CD4-positive, alpha-beta T cell (primary cell): ENCODE results near the gene EPC2. TPM values are rescaled to one million over a fixed set of nuclear protein-coding genes. Genes with fewer than 3 reads are reported as not detected.
"Not testable (repeated sequence)": the region's sequence is repeated elsewhere in the genome, so short reads cannot be mapped to it uniquely, and the experiment has no call there.

Experiments
- ATAC-seq: fragments of 200-7000 bp; cut with Tn5 transposase; one replicate; pipeline ENCODE4 v1.10.0; 2022; ENCODE audit warnings: mild to moderate bottlenecking; ENCODE audit not compliant: poor library complexity
- CTCF ChIA-PET: fragments of 350-600 bp; sonication (Branson Sonifier 250); formaldehyde crosslinking; loops from one replicate; lab custom pipeline; 2021; ENCODE audit warnings: antibody characterized with exemption, inconsistent platforms; lab: Charles Lee
- POLR2A ChIA-PET: fragments of 350-600 bp; sonication (Branson Sonifier 250); formaldehyde crosslinking; loops from one replicate; lab custom pipeline; 2021; ENCODE audit warnings: antibody characterized with exemption, inconsistent platforms; lab: Charles Lee
- DNase-seq, 14 experiments: peaks; one replicate each; pipeline ENCODE4 v3.0.0-alpha.2; 2013 to 2020; ENCODE audit warnings: mixed read lengths in 2 of 14
- H3K27ac ChIP-seq, 2 donors: one replicate each; pipeline versions ENCODE4 v1.5.1 to v1.7.0; 2013; ENCODE audit warnings: low read length in 2 of 2, low read depth in 1 of 2, mild to moderate bottlenecking in 1 of 2
- H3K27me3 ChIP-seq, 2 experiments: 1 replicate in 1 of 2; 2 replicates in 1 of 2; pipeline versions ENCODE4 v1.6.1 to v1.7.0; 2013; ENCODE audit warnings: low read length in 2 of 2, control low read depth in 1 of 2, mild to moderate bottlenecking in 1 of 2, moderate library complexity in 1 of 2; ENCODE audit not compliant: insufficient read depth in 2 of 2, control insufficient read depth in 1 of 2
- H3K36me3 ChIP-seq: one replicate; pipeline ENCODE4 v1.6.1; 2013; ENCODE audit warnings: low read length, control low read depth; ENCODE audit not compliant: insufficient read depth
- H3K4me1 ChIP-seq: one replicate; pipeline ENCODE4 v1.6.1; 2013; ENCODE audit warnings: low read length, control low read depth; ENCODE audit not compliant: insufficient read depth
- H3K4me3 ChIP-seq: one replicate; pipeline ENCODE4 v1.5.1; 2013; ENCODE audit warnings: mild to moderate bottlenecking, low read length, moderate library complexity
- H3K9me3 ChIP-seq, 2 experiments: 1 replicate in 1 of 2; 2 replicates in 1 of 2; pipeline versions ENCODE4 v1.6.1 to v1.7.0; 2013; ENCODE audit warnings: low read length in 2 of 2, mild to moderate bottlenecking in 2 of 2, control low read depth in 1 of 2, moderate library complexity in 1 of 2; ENCODE audit not compliant: control insufficient read depth in 1 of 2, insufficient read depth in 1 of 2
- H3K27ac Mint-ChIP-seq: one replicate; pipeline ENCODE4 v1.8.0; 2020; ENCODE audit warnings: mixed read lengths
- H3K27me3 Mint-ChIP-seq: one replicate; pipeline ENCODE4 v1.8.0; 2021; ENCODE audit warnings: mixed read lengths
- H3K36me3 Mint-ChIP-seq: one replicate; pipeline ENCODE4 v1.8.0; 2021; ENCODE audit warnings: low read depth, mixed read lengths
- H3K4me1 Mint-ChIP-seq: one replicate; pipeline ENCODE4 v1.8.0; 2021; ENCODE audit warnings: low read depth, mixed read lengths
- H3K4me3 Mint-ChIP-seq: one replicate; pipeline ENCODE4 v1.8.0; 2020; ENCODE audit warnings: mild to moderate bottlenecking, mixed read lengths
- H3K9me3 Mint-ChIP-seq: one replicate; pipeline ENCODE4 v1.8.0; 2020; ENCODE audit warnings: mixed read lengths
- CTCF ChIP-seq: fragments of 200-600 bp; IDR thresholded peaks from one replicate; pipeline ENCODE4 v1.8.0; 2022; ENCODE audit warnings: antibody characterized with exemption, mild to moderate bottlenecking
- intact Hi-C, 2 experiments: fragments of 100-400 bp; cut with DNase I in 1 of 2; cut with micrococcal nuclease in 1 of 2; formaldehyde crosslinking; loops; one replicate each; pipeline versions ENCODE4 v1.15.1 to v1.9.0; 2023 to 2025; cut with DNase I, micrococcal nuclease
- total RNA-seq, 174 experiments: library from RNA in 2 of 174; stranded (reverse) in 2 of 174; gene quantifications; one replicate each; pipeline ENCODE4 v1.2.3 and lab custom pipeline; 2021 to 2026

EPC2 gene
- total RNA-seq, 2 experiments from 2014 or later, result 79.6 to 85.5 TPM

- H3K27me3 Mint-ChIP-seq, result no peaks in the 10 kb centered on the region
- H3K36me3 Mint-ChIP-seq, result peaks cover 19% of the 10 kb centered on the region
- POLR2A ChIA-PET, result no interaction called here
- H3K27ac Mint-ChIP-seq, result no peak overlapping the region
- H3K36me3 ChIP-seq, result no peaks in the 10 kb centered on the region
- H3K4me3 Mint-ChIP-seq, result no peak overlapping the region
- TF ChIP-seq CTCF, result no peak
- CTCF ChIA-PET, result no interaction called here
- no peak for DNase-seq
- peaks cover 0 to 8% of the 10 kb centered on the region in 2 experiments for H3K9me3 ChIP-seq
- no peaks in the 10 kb centered on the region for H3K27me3 ChIP-seq
- H3K4me1 Mint-ChIP-seq, result peaks cover 74% of the 10 kb centered on the region
- ATAC-seq, result no peak
- H3K4me3 ChIP-seq, result no peak overlapping the region
- H3K4me1 ChIP-seq, result no peaks in the 10 kb centered on the region
- H3K27ac ChIP-seq, result no peak overlapping the region
- intact Hi-C loops, result no loop called here
- H3K9me3 Mint-ChIP-seq, result no peaks in the 10 kb centered on the region
Observed at GRCh38 chr2:148680462-148680861, 35.9 kb downstream of the EPC2 start.

- H3K4me3 Mint-ChIP-seq, result no peak overlapping the region
Observed at GRCh38 chr2:148681443-148681842, 36.9 kb downstream of the EPC2 start.

GRCh38 chr2:148681862-148682261, 37.3 kb downstream of the EPC2 start:
- intact Hi-C loops, result not testable (repeated sequence)

More at GRCh38 chr2:148681443-148681842, 36.9 kb downstream of the EPC2 start:
- intact Hi-C loops, result no loop called here
- CTCF ChIA-PET, result no interaction called here
- H3K9me3 ChIP-seq, result peaks cover 0 to 8% of the 10 kb centered on the region in 2 experiments
- H3K36me3 Mint-ChIP-seq, result peaks cover 19% of the 10 kb centered on the region
- H3K4me1 Mint-ChIP-seq, result peaks cover 73% of the 10 kb centered on the region
- POLR2A ChIA-PET, result no interaction called here
- no peaks in the 10 kb centered on the region for H3K27me3 Mint-ChIP-seq
- no peaks in the 10 kb centered on the region for H3K27me3 ChIP-seq
- H3K9me3 Mint-ChIP-seq, result no peaks in the 10 kb centered on the region
- ATAC-seq (no peak), DNase-seq (no peak)
- H3K4me1 ChIP-seq, result no peaks in the 10 kb centered on the region
- no peak overlapping the region for H3K27ac ChIP-seq
- TF ChIP-seq CTCF, result no peak
- H3K27ac Mint-ChIP-seq, result no peak overlapping the region
- no peaks in the 10 kb centered on the region for H3K36me3 ChIP-seq
- no peak overlapping the region for H3K4me3 ChIP-seq

GRCh38 chr2:148684507-148684906, 40.0 kb downstream of the EPC2 start:
- no peaks in the 10 kb centered on the region for H3K4me1 ChIP-seq
- ATAC-seq (no peak), DNase-seq (no peak)
- H3K27ac Mint-ChIP-seq, result no peak overlapping the region
- ChIA-PET CTCF (no interaction called here), POLR2A (no interaction called here)
- peaks cover 85% of the 10 kb centered on the region for H3K4me1 Mint-ChIP-seq
- TF ChIP-seq CTCF, result no peak
- no peaks in the 10 kb centered on the region for H3K9me3 Mint-ChIP-seq
- no peak overlapping the region for H3K4me3 ChIP-seq
- H3K27me3 ChIP-seq, result no peaks in the 10 kb centered on the region
- intact Hi-C loops, result no loop called here
- H3K36me3 ChIP-seq, result no peaks in the 10 kb centered on the region
- H3K36me3 Mint-ChIP-seq, result peaks cover 36% of the 10 kb centered on the region
- no peak overlapping the region for H3K4me3 Mint-ChIP-seq
- no peaks in the 10 kb centered on the region for H3K9me3 ChIP-seq
- H3K27ac ChIP-seq, result no peak overlapping the region
- H3K27me3 Mint-ChIP-seq, result no peaks in the 10 kb centered on the region

More at GRCh38 chr2:148681862-148682261, 37.3 kb downstream of the EPC2 start:
- H3K27me3 Mint-ChIP-seq, H3K4me3 Mint-ChIP-seq, ATAC-seq, H3K27ac Mint-ChIP-seq, H3K27me3 ChIP-seq, H3K4me3 ChIP-seq, DNase-seq, CTCF ChIA-PET, H3K27ac ChIP-seq, H3K4me1 ChIP-seq, POLR2A ChIA-PET, H3K36me3 ChIP-seq, H3K9me3 Mint-ChIP-seq, H3K9me3 ChIP-seq: not testable (repeated sequence)
- Mint-ChIP-seq H3K4me1 (peaks cover 73% of the 10 kb centered on the region), H3K36me3 (peaks cover 18% of the 10 kb centered on the region)
